GM18907 (cell line): ENCODE results near the gene RBMY1F.
"Not testable (repeated sequence)": the region's sequence is repeated elsewhere in the genome, so short reads cannot be mapped to it uniquely, and the experiment has no call there.

Experiments
- ATAC-seq: cut with Tn5 transposase; IDR thresholded peaks from one replicate; pipeline ENCODE4 v1.9.1; 2021; ENCODE audit warnings: mild to moderate bottlenecking, moderate library complexity; ENCODE audit not compliant: unreplicated experiment

RBMY1F gene

DNA sequence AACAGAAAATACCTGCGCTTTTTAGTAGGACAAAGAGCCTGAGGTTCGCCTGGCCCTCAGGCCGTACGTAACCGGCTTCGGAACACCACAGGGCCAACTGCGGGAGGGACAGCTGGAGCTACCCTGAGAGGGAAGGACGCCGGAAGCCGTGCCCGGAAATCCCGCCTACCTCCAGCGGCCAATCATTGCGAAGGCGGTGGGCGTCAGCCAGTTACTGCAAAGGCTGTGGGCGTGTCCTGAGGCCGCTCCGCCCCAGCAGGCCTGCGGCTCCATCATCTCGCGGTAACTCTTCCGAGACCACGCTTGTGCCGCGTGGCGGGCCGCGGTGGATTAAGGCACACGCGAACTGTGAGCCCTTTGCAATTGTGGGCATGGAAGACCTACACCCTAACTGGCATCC lies at the start of gene RBMY1F:
RBMY1F (minus strand) TSS at position 101 of the 400 bp plus-strand sequence. CDS start 1,954 bp downstream, outside the sequence.
- not testable (repeated sequence) for ATAC-seq

DNA sequence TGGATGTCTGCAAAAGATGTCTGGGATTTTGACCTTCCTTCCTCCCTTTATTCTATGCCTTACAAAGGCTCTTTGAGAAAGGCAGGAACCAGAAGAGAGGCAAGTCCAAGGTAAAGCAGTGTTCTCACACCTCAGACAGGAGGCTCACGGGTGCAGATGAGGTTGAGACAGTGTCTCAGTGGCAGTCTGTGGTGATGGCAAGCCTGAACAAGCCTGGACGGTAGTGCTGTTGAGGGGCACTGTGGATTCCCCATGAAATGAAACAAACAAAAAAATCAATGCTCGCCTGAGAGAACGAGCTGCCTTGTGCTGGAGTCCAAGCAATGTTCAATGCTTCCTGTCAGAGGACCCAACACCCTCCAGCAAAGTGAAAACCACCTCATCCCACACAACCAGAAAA lies 31.6 kb downstream of the RBMY1F start:
- ATAC-seq = not testable (repeated sequence)

DNA sequence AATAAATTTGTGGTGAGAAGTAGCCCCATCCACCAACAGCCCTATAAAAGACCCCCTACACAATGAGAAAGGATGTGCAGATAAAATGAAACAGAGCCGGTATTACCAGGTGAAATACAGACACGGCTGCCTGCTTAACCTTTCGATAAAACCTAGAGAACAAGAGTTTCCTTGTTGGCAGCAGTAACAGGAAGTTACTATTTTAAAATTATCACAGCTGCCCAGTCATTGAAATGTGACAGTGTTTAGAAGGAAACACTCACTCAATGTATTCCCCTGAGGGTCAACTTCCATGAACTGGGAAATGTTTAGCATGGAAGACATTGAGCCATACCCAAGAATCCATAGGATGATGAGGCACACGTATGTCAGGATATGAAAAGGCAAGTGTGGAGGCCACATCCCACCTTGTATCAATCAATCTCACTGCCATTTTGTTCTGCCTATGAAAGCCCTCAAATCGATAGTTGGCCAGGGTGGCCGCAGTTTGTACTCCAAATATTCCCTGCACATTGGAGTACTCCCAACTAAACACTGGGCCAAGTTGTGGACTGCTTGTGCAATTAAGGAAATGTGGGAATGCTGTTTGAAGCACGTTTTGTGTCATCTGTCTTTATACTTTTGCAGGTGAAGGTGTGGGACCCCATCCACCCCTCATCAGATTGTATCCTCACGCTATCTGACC lies 41.6 kb downstream of the RBMY1F start:
- not testable (repeated sequence) for ATAC-seq

DNA sequence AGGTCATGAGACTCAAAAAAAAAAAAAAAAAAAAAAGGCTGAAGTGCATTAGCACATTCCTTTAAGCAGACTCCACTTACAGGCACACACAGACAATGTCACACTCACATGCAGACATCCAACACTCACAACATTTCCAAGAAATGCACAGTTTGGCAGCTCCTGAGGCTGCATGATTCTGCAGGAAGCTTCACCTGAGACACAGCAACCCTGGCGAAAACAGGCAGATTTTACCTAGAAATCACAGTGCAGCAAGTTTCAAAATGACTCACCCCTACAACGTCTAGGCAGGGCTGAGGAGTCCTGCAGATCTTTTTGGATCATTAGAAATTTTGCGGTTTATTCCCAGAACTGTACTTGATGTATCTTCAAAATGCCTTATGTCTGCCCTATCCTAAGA lies 48.0 kb downstream of the RBMY1F start:
- ATAC-seq = not testable (repeated sequence)

DNA sequence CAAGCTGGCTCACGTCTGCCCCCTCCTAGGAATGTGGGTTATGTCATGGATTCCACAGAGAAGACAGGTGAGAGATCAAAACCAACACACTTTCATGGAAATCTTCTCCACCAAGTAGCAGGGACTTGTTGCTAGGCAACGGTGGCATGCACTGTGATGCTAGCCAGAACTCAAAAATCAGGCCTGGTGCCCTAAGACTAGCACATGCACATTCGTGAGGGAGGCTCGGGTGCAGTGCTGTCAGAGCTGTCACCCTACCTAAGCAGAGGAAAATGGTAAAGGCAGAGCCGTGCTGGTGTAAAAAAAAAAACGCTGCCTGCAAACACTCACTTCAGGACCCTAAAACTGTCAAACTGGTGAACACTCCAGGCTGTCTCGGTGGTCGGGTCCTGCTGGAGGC lies 52.2 kb downstream of the RBMY1F start:
- not testable (repeated sequence) for ATAC-seq
